ENCODE results near the gene FLAD1.

DNA sequence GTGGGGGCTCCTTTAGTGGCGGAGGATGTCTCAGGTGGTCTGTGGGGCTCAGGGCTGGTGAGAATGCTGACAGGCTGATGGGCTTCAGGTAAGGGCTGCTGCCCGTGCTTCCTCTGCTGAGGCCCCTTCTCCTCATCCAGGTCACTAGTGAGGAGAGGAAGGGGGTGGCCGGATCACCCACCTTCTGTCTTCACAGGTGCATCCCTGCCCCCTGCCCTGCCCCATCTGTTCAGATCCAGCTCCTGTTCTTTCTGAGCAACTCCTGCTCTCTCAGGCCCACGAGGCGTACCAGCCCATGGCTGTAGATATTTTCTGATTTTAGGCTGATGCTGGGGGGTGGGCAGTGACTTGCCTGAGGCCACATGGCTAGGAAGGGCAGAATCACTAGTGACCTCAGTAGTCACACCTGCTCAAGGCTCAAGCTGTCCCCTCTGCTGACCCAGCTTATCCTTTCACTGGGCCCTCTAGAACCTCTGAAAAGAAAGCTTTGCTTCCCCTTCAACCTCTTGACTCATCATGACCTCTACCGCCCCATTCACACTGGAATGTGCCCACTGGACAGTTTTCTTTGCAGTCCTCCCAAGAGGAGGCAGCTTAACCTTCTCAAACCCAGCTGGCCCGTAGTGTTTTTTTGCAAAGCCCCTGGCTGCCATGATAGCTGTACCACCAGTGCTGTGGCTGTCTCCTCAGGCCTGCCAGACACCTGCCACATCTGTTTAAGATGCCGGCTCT, 35.6 kb downstream of the FLAD1 start:
- TF ChIP-seq CTCF (IDR thresholded peaks at IDR 0.05; ENCODE audit: low read depth, low read length) (no peak), POLR2A (IDR thresholded peaks at IDR 0.05; ENCODE audit: extremely low read depth, insufficient read length) (no peak), MAX (IDR thresholded peaks at IDR 0.05; ENCODE audit: low read depth, low read length) (no peak), MYC (IDR thresholded peaks at IDR 0.05; ENCODE audit: low read depth, low read length) (no peak)
